ENCODE results near the gene PABPN1L. TPM values are rescaled to one million over a fixed set of nuclear protein-coding genes. Genes with fewer than 3 reads are reported as not detected.

Gene PABPN1L
- total RNA-seq, 1 donor from 2014 or later: not detected

DNA sequence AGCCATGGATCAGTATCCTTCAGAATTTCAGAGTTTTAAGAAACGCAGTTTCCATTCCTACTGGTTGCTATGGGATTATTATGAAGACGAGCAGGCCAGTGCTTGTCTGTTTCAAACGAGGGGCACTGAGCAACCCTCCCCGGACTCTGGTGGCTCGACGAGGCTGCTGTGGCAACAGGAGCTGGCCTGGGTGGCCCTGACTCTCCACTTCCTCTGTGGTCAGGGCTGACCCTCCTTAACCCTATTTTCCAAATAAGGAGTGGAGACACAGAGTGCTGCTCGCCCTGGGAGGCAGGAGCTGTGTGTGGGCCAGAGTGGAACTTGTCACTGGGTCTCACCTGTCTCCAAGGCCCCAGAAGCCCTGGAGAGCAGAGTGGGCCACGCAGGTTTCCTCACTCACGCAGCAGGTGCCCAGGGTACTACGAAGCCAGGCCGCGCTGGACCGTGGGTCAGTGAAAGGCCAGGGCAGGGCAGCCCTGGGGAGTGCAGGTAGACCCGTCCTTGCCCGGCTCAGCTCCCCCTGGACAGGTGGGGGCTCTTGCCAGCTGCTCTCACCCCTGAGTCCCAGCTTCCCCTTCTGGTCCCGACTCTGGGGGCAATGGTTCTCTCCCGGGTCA lies 13.0 kb downstream of the PABPN1L start:
- peaks cover 12% of the 10 kb centered on the region for H3K79me2 ChIP-seq (ENCODE audit: low read depth)
- no peaks in the 10 kb centered on the region for H3K27me3 ChIP-seq

DNA sequence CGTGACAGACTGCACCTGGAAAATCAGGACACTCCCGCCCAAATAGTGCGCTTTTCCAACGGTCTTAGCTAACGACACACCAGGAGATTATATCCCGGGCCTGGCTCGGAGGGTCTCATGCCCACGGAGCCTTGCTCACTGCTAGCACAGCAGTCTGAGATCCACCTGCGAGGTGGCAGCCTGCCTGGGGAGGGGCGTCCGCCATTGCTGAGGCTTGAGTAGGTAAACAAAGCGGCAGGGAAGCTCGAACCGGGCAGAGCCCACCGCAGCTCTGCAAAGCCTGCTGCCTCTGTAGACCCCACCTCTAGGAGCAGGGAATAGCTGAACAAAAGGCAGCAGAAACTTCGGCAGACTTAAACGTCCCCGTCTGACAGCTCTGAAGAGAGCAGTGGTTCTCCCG lies 14.8 kb downstream of the PABPN1L start:
- H3K4me1 ChIP-seq: no peaks in the 10 kb centered on the region
- H3K27me3 ChIP-seq: no peaks in the 10 kb centered on the region
- H3K9me3 ChIP-seq (ENCODE audit: low read depth): no peaks in the 10 kb centered on the region
- no peak overlapping the region for H3K4me2 ChIP-seq
- peaks cover 8% of the 10 kb centered on the region for H4K20me1 ChIP-seq (ENCODE audit: low read depth)
- no peaks in the 10 kb centered on the region for H3K79me2 ChIP-seq (ENCODE audit: low read depth)
- DNase-seq (ENCODE audit: low spot score): no peak
- Mint-ChIP-seq H3K4me3 (no peak overlapping the region), H3K36me3 (peaks cover 6% of the 10 kb centered on the region), H3K27me3 (ENCODE audit: insufficient read depth, low read depth) (peaks cover 4% of the 10 kb centered on the region), H3K27ac (no peak overlapping the region), H3K4me1 (peaks cover 13% of the 10 kb centered on the region), H3K9me3 (no peaks in the 10 kb centered on the region)
- no peaks in the 10 kb centered on the region for H3K36me3 ChIP-seq
- no peak for TF ChIP-seq EZH2phosphoT487 (IDR thresholded peaks at IDR 0.05)
- TF ChIP-seq EZH2 (IDR thresholded peaks at IDR 0.05): no peak
- TF ChIP-seq, protein P1, sequence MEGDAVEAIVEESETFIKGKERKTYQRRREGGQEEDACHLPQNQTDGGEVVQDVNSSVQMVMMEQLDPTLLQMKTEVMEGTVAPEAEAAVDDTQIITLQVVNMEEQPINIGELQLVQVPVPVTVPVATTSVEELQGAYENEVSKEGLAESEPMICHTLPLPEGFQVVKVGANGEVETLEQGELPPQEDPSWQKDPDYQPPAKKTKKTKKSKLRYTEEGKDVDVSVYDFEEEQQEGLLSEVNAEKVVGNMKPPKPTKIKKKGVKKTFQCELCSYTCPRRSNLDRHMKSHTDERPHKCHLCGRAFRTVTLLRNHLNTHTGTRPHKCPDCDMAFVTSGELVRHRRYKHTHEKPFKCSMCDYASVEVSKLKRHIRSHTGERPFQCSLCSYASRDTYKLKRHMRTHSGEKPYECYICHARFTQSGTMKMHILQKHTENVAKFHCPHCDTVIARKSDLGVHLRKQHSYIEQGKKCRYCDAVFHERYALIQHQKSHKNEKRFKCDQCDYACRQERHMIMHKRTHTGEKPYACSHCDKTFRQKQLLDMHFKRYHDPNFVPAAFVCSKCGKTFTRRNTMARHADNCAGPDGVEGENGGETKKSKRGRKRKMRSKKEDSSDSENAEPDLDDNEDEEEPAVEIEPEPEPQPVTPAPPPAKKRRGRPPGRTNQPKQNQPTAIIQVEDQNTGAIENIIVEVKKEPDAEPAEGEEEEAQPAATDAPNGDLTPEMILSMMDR (IDR thresholded peaks at IDR 0.05): no peak
- H3F3A ChIP-seq (ENCODE audit: low read depth): peaks cover 4% of the 10 kb centered on the region
- H3K27ac ChIP-seq: no peak overlapping the region
- H3K4me3 ChIP-seq: no peak overlapping the region
- H3K9ac ChIP-seq: no peak overlapping the region
- H2AFZ ChIP-seq (replicated peaks): no peak overlapping the region

More for the DNA sequence above, 13.0 kb downstream of the PABPN1L start:
- Histone ChIP-seq H3F3A (ENCODE audit: low read depth) (peaks cover 4% of the 10 kb centered on the region), H3K4me3 (no peak overlapping the region), H3K4me2 (no peak overlapping the region), H3K9me3 (ENCODE audit: low read depth) (no peaks in the 10 kb centered on the region), H3K36me3 (no peaks in the 10 kb centered on the region), H3K27ac (no peak overlapping the region), H4K20me1 (ENCODE audit: low read depth) (peaks cover 12% of the 10 kb centered on the region), H3K9ac (no peak overlapping the region), H3K4me1 (peaks cover 4% of the 10 kb centered on the region), H2AFZ (replicated peaks) (no peak overlapping the region)
- H3K27ac Mint-ChIP-seq: no peak overlapping the region
- no peaks in the 10 kb centered on the region for H3K9me3 Mint-ChIP-seq
- no peak overlapping the region for H3K4me3 Mint-ChIP-seq
- TF ChIP-seq EZH2phosphoT487 (IDR thresholded peaks at IDR 0.05) (no peak), EZH2 (IDR thresholded peaks at IDR 0.05) (no peak)
- TF ChIP-seq, protein P1 (IDR thresholded peaks at IDR 0.05): no peak
- H3K36me3 Mint-ChIP-seq: peaks cover 6% of the 10 kb centered on the region
- peaks cover 4% of the 10 kb centered on the region for H3K27me3 Mint-ChIP-seq (ENCODE audit: insufficient read depth, low read depth)
- H3K4me1 Mint-ChIP-seq: peaks cover 22% of the 10 kb centered on the region
- DNase-seq (ENCODE audit: low spot score): no peak

DNA sequence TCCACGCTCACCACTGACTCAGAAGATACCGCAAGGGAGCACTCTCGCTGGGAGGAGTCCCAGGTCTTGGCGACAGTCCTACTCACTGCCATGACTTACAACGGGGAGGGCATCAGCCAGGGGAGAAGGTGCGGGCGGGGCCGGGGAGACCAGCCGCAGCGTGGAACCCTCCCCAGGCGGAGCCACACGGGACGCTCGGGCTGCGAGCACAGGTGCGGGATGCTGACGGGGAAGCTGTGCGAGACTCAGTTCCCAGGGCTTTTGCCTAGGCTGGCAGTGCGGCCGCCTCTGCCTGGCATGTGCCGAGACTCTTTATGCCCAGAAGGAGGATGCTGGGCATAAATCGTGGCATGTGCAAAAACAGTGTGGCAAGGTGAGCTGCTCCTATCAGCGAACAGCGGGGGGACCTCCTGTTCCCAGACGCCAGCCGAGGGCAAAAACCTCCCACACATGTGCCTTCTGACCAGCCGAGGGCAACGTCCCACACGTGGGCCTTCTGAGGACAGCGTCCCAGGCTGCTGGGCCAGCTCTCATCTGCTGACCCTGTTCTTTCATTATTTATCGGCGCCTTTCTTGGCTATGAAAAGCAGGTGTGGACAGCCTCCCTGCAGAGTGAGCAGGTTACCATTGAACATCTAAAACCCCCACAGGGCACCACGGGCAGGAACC lies 15.8 kb downstream of the PABPN1L start:
- no peaks in the 10 kb centered on the region for H3K4me1 ChIP-seq
- H3K9ac ChIP-seq: no peak overlapping the region
- TF ChIP-seq EZH2phosphoT487 (IDR thresholded peaks at IDR 0.05) (no peak), EZH2 (IDR thresholded peaks at IDR 0.05) (no peak)
- TF ChIP-seq, protein P1 (IDR thresholded peaks at IDR 0.05): no peak
- H2AFZ ChIP-seq (replicated peaks): no peak overlapping the region
- peaks cover 3% of the 10 kb centered on the region for H3K27me3 Mint-ChIP-seq (ENCODE audit: insufficient read depth, low read depth)
- no peak overlapping the region for H3K27ac ChIP-seq
- peaks cover 2% of the 10 kb centered on the region for H4K20me1 ChIP-seq (ENCODE audit: low read depth)
- no peaks in the 10 kb centered on the region for H3K36me3 ChIP-seq
- no peaks in the 10 kb centered on the region for H3K79me2 ChIP-seq (ENCODE audit: low read depth)
- peaks cover 4% of the 10 kb centered on the region for H3F3A ChIP-seq (ENCODE audit: low read depth)
- no peak overlapping the region for H3K4me3 ChIP-seq
- H3K9me3 Mint-ChIP-seq: no peaks in the 10 kb centered on the region
- no peak for DNase-seq (ENCODE audit: low spot score)
- no peak overlapping the region for H3K4me3 Mint-ChIP-seq
- H3K4me2 ChIP-seq: no peak overlapping the region
- H3K27me3 ChIP-seq: no peaks in the 10 kb centered on the region
- H3K4me1 Mint-ChIP-seq: peaks cover 11% of the 10 kb centered on the region
- H3K36me3 Mint-ChIP-seq: peaks cover 6% of the 10 kb centered on the region
- no peak overlapping the region for H3K27ac Mint-ChIP-seq
- no peaks in the 10 kb centered on the region for H3K9me3 ChIP-seq (ENCODE audit: low read depth)

Data from neural progenitor cell (in vitro differentiated cells).